SK-N-SH (cell line): ENCODE measurements around the gene CACNA1A.

ENCODE experiments used
- CTCF ChIP-seq: fragments of 200-600 bp; sonication (generic); IDR thresholded peaks from 2 replicates; pipeline ENCODE4 v1.6.1; 2017; ENCODE audit warnings: antibody characterized with exemption, mild to moderate bottlenecking, moderate library complexity
- EZH2phosphoT487 ChIP-seq: fragments of 200-600 bp; sonication (generic); IDR thresholded peaks from 2 replicates; pipeline ENCODE4 v1.6.1; 2017; ENCODE audit warnings: low read depth, mixed run types, mild to moderate bottlenecking, antibody characterized with exemption, moderate library complexity, borderline replicate concordance
- MAX ChIP-seq: IDR thresholded peaks from 2 replicates; pipeline ENCODE4 v1.4.0; 2012; ENCODE audit warnings: low read depth
- POLR2AphosphoS5 ChIP-seq: IDR thresholded peaks from 2 replicates; pipeline ENCODE4 v1.6.1; 2012; ENCODE audit warnings: low read depth, low read length
- REST ChIP-seq: IDR thresholded peaks from 2 replicates; pipeline ENCODE4 v1.6.1; 2012; ENCODE audit warnings: mild to moderate bottlenecking, low read depth, low read length, moderate library complexity
- RXRA ChIP-seq: IDR thresholded peaks from 2 replicates; pipeline ENCODE4 v1.4.0; 2012; ENCODE audit warnings: low read depth, mild to moderate bottlenecking, borderline replicate concordance
- SMC3 ChIP-seq: IDR thresholded peaks from 2 replicates; pipeline ENCODE4 v1.6.1; 2012; ENCODE audit warnings: low read depth, low read length, improper control_type of control experiment
- ZBTB33 ChIP-seq: IDR thresholded peaks from 2 replicates; pipeline ENCODE4 v1.4.0; 2012; ENCODE audit warnings: low read depth, borderline replicate concordance

DNA sequence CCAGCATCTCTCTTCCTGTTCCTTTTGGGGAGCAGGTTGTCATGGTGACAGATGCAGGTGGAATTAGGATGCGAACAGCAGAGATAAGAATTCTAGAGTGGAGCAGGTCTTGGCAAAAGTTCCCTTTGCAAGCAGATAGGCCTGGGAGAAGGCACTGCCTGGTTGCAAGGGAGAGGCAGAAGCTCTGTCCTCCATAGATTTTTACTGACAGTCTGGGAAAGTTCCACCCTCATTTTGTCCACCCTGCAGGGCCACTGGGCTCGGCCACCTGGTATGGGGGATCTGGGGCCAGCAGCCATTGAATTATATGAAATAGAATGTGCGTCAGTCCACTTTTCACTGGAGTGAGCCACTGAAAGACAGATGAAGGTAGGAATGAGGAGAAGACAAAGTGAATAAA is 214.4 kb downstream of the CACNA1A start:
- TF ChIP-seq POLR2AphosphoS5 (no peak), MAX (no peak), REST (no peak), RXRA (no peak), CTCF (no peak), SMC3 (no peak), ZBTB33 (no peak), EZH2phosphoT487 (no peak)
